Activated CD4-positive, alpha-beta memory T cell treated with anti-CD3 and anti-CD28 coated beads for 36 hours (primary cell): ENCODE results near the gene SIRT2. TPM values are rescaled to one million over a fixed set of nuclear protein-coding genes. Genes with fewer than 3 reads are reported as not detected.
A peak's percentile ranks its signal among the peaks of the same experiment; 100 is the strongest.
"Not testable (repeated sequence)": the region's sequence is repeated elsewhere in the genome, so short reads cannot be mapped to it uniquely, and the experiment has no call there.

Experiments
- CTCF ChIA-PET: fragments of 350-600 bp; sonication (Branson Sonifier 250); formaldehyde crosslinking; loops from one replicate; lab custom pipeline; 2021; ENCODE audit warnings: antibody characterized with exemption, inconsistent platforms; lab: Charles Lee
- POLR2A ChIA-PET: fragments of 350-600 bp; sonication (Branson Sonifier 250); formaldehyde crosslinking; loops from one replicate; lab custom pipeline; 2021; ENCODE audit warnings: antibody characterized with exemption; lab: Charles Lee
- DNase-seq: peaks from one replicate; pipeline ENCODE4 v3.0.0-alpha.2; 2020
- H3K27ac Mint-ChIP-seq: one replicate; pipeline ENCODE4 v1.8.0; 2021; ENCODE audit warnings: mixed read lengths
- H3K27me3 Mint-ChIP-seq: one replicate; pipeline ENCODE4 v1.8.0; 2021; ENCODE audit warnings: mixed read lengths
- H3K36me3 Mint-ChIP-seq: one replicate; pipeline ENCODE4 v1.8.0; 2021; ENCODE audit warnings: mixed read lengths
- H3K4me1 Mint-ChIP-seq: one replicate; pipeline ENCODE4 v1.8.0; 2021; ENCODE audit warnings: low read depth, mixed read lengths
- H3K4me3 Mint-ChIP-seq: one replicate; pipeline ENCODE4 v1.8.0; 2021; ENCODE audit warnings: mild to moderate bottlenecking, mixed read lengths
- H3K9me3 Mint-ChIP-seq: one replicate; pipeline ENCODE4 v1.8.0; 2021; ENCODE audit warnings: mixed read lengths
- intact Hi-C: fragments of 100-400 bp; cut with micrococcal nuclease; formaldehyde crosslinking; loops from one replicate; pipeline ENCODE4 v1.15.1; 2023
- total RNA-seq, 2 experiments: library from RNA; stranded (reverse); gene quantifications; one replicate each; pipeline ENCODE4 v1.2.3, GENCODE V29; 2021

The SIRT2 gene
- 10 to 100 TPM; 23.5 to 24.6 TPM for total RNA-seq

GRCh38 chr19:38899447-38900201 lies at the start of gene SIRT2, which contains the start of gene NFKBIB:
TSS of gene SIRT2 (minus strand) at chr19:38899618. CDS start at chr19:38899521, 97 bp downstream.
TSS of gene NFKBIB (plus strand) at chr19:38899969. CDS start at chr19:38900033, 64 bp downstream.
- DNase-seq, result peak; percentile 100
- ChIA-PET POLR2A (interaction anchor here (0.9 to 1.6 kb wide), 7 partner anchors 14 to 240 kb away, joined by 3 to 6 read pairs (median 4); partner anchors contain the start of genes MRPS12, RINL and SARS2), CTCF (interaction anchor here (0.7 to 3.9 kb wide), 8 partner anchors 12 to 574 kb away, joined by 3 to 56 read pairs (median 6); partner anchors contain the start of genes FAM98C, MRPS12 and SARS2)
- peaks cover 33% of the 10 kb centered on the region for H3K4me1 Mint-ChIP-seq
- peak within 1 kb of the TSS; percentile 87 for H3K27ac Mint-ChIP-seq
- no peaks in the 10 kb centered on the region for H3K27me3 Mint-ChIP-seq
- intact Hi-C loops, result loop anchor here (1.0 to 2.0 kb wide), 3 partner anchors 31 to 69 kb away; partner anchors contain the start of genes ECH1, MRPS12 and SARS2
- no peaks in the 10 kb centered on the region for H3K9me3 Mint-ChIP-seq
- H3K36me3 Mint-ChIP-seq, result peaks cover 13% of the 10 kb centered on the region
- peak within 1 kb of the TSS; percentile 95 for H3K4me3 Mint-ChIP-seq

GRCh38 chr19:38946229-38947010 lies 47.0 kb upstream of the SIRT2 start:
- peaks cover 4% of the 10 kb centered on the region for H3K27me3 Mint-ChIP-seq
- intact Hi-C loops, result no loop called here

GRCh38 chr19:38945562-38946228 lies 46.3 kb upstream of the SIRT2 start:
- no peaks in the 10 kb centered on the region for H3K9me3 Mint-ChIP-seq
- H3K36me3 Mint-ChIP-seq, result no peaks in the 10 kb centered on the region
- no peak overlapping the region for H3K4me3 Mint-ChIP-seq
- intact Hi-C loops, result no loop called here
- H3K4me1 Mint-ChIP-seq, result peaks cover 13% of the 10 kb centered on the region
- ChIA-PET POLR2A (interaction anchor here (1.6 kb wide), 1 partner anchor 10 kb away, joined by 3 read pairs; no protein-coding TSS in a partner anchor), CTCF (interaction anchor here (1.5 kb wide), 1 partner anchor 15 kb away, joined by 6 read pairs; the partner anchor contains the start of genes MRPS12 and SARS2)
- no peak overlapping the region for H3K27ac Mint-ChIP-seq
- DNase-seq, result no peak
- peaks cover 2% of the 10 kb centered on the region for H3K27me3 Mint-ChIP-seq

More at GRCh38 chr19:38946229-38947010, 47.0 kb upstream of the SIRT2 start:
- Mint-ChIP-seq H3K4me1 (peaks cover 11% of the 10 kb centered on the region), H3K4me3 (no peak overlapping the region), H3K36me3 (no peaks in the 10 kb centered on the region), H3K27ac (no peak overlapping the region), H3K9me3 (no peaks in the 10 kb centered on the region)
- POLR2A ChIA-PET, result interaction anchor here (1.6 kb wide), 1 partner anchor 11 kb away, joined by 3 read pairs; no protein-coding TSS in a partner anchor
- CTCF ChIA-PET, result interaction anchor here (0.7 to 1.5 kb wide), 3 partner anchors 9 to 16 kb away, joined by 4 to 6 read pairs (median 4); partner anchors contain the start of genes MRPS12 and SARS2
- DNase-seq, result no peak

GRCh38 chr19:38944981-38945506 lies 45.6 kb upstream of the SIRT2 start:
- DNase-seq, result no peak
- Mint-ChIP-seq H3K36me3 (no peaks in the 10 kb centered on the region), H3K27ac (no peak overlapping the region), H3K4me1 (peaks cover 10% of the 10 kb centered on the region), H3K27me3 (no peaks in the 10 kb centered on the region), H3K9me3 (no peaks in the 10 kb centered on the region), H3K4me3 (no peak overlapping the region)
- intact Hi-C loops, result no loop called here
- CTCF ChIA-PET, result interaction anchor here (1.2 kb wide), 1 partner anchor 15 kb away, joined by 6 read pairs; the partner anchor contains the start of genes MRPS12 and SARS2
- POLR2A ChIA-PET, result no interaction called here

GRCh38 chr19:38942471-38943181 lies 43.2 kb upstream of the SIRT2 start:
- intact Hi-C loops, result no loop called here
- Mint-ChIP-seq H3K27me3 (no peaks in the 10 kb centered on the region), H3K27ac (no peak overlapping the region), H3K4me3 (no peak overlapping the region), H3K36me3 (no peaks in the 10 kb centered on the region), H3K4me1 (peaks cover 2% of the 10 kb centered on the region), H3K9me3 (no peaks in the 10 kb centered on the region)
- ChIA-PET POLR2A (no interaction called here), CTCF (interaction anchor here (0.6 kb wide), 1 partner anchor 112 kb away, joined by 3 read pairs; no protein-coding TSS in a partner anchor)
- no peak for DNase-seq

GRCh38 chr19:38941979-38942378 lies 42.6 kb upstream of the SIRT2 start:
- CTCF ChIA-PET, result no interaction called here
- Mint-ChIP-seq H3K36me3 (no peaks in the 10 kb centered on the region), H3K4me1 (peaks cover 2% of the 10 kb centered on the region), H3K27ac (no peak overlapping the region), H3K4me3 (no peak overlapping the region), H3K27me3 (no peaks in the 10 kb centered on the region), H3K9me3 (no peaks in the 10 kb centered on the region)
- intact Hi-C loops, result no loop called here
- no peak for DNase-seq
- POLR2A ChIA-PET, result no interaction called here

- DNase-seq, H3K4me3 Mint-ChIP-seq, H3K4me1 Mint-ChIP-seq, POLR2A ChIA-PET, H3K36me3 Mint-ChIP-seq, intact Hi-C loops, H3K27me3 Mint-ChIP-seq, H3K27ac Mint-ChIP-seq, H3K9me3 Mint-ChIP-seq: not testable (repeated sequence)
- CTCF ChIA-PET, result interaction anchor here (1.1 to 1.7 kb wide), 2 partner anchors 11 to 12 kb away, joined by 3 to 10 read pairs; partner anchors contain the start of genes MRPS12 and SARS2
Observed at GRCh38 chr19:38941466-38941865, 42.0 kb upstream of the SIRT2 start.

GRCh38 chr19:38939957-38940356 lies 40.5 kb upstream of the SIRT2 start:
- intact Hi-C loops, result loop anchor here (10.0 kb wide), 1 partner anchor 325 kb away; the partner anchor contains the start of genes EIF3K and MAP4K1
- Mint-ChIP-seq H3K36me3 (peaks cover 4% of the 10 kb centered on the region), H3K4me1 (peaks cover 2% of the 10 kb centered on the region), H3K9me3 (peaks cover 2% of the 10 kb centered on the region), H3K27ac (no peak overlapping the region), H3K27me3 (no peaks in the 10 kb centered on the region), H3K4me3 (no peak overlapping the region)
- CTCF ChIA-PET, result interaction anchor here (1.7 kb wide), 1 partner anchor 9 kb away, joined by 10 read pairs; the partner anchor contains the start of genes MRPS12 and SARS2
- no peak for DNase-seq
- POLR2A ChIA-PET, result no interaction called here

- peaks cover 7% of the 10 kb centered on the region for H3K9me3 Mint-ChIP-seq
- H3K4me1 Mint-ChIP-seq, result peaks cover 29% of the 10 kb centered on the region
- no peak overlapping the region for H3K4me3 Mint-ChIP-seq
- ChIA-PET CTCF (interaction anchor here (0.8 to 1.8 kb wide), 5 partner anchors 13 to 530 kb away, joined by 3 to 5 read pairs (median 4); partner anchors contain the start of gene FAM98C), POLR2A (no interaction called here)
- intact Hi-C loops, result loop anchor here (5.0 to 10.0 kb wide), 2 partner anchors 319 to 421 kb away; partner anchors contain the start of genes EIF3K and MAP4K1
- DNase-seq, result no peak
- no peak overlapping the region for H3K27ac Mint-ChIP-seq
- peaks cover 27% of the 10 kb centered on the region for H3K36me3 Mint-ChIP-seq
- no peaks in the 10 kb centered on the region for H3K27me3 Mint-ChIP-seq
Observed at GRCh38 chr19:38933544-38933943, 34.1 kb upstream of the SIRT2 start.

- Mint-ChIP-seq H3K36me3 (peaks cover 27% of the 10 kb centered on the region), H3K9me3 (peaks cover 7% of the 10 kb centered on the region), H3K4me1 (peaks cover 34% of the 10 kb centered on the region), H3K4me3 (peak overlapping the region; percentile 28), H3K27ac (no peak overlapping the region), H3K27me3 (no peaks in the 10 kb centered on the region)
- POLR2A ChIA-PET, result interaction anchor here (1.2 kb wide), 1 partner anchor 198 kb away, joined by 3 read pairs; no protein-coding TSS in a partner anchor
- DNase-seq, result peak; percentile 42
- CTCF ChIA-PET, result interaction anchor here (0.6 to 2.8 kb wide), 8 partner anchors 23 to 529 kb away, joined by 3 to 17 read pairs (median 5); partner anchors contain the start of genes ECH1 and FAM98C
- intact Hi-C loops, result loop anchor here (5.0 to 10.0 kb wide), 2 partner anchors 318 to 420 kb away; partner anchors contain the start of genes EIF3K and MAP4K1
Observed at GRCh38 chr19:38932425-38933179, 33.2 kb upstream of the SIRT2 start.
